HG03064 (cell line): ENCODE measurements around the gene IL19.

ENCODE experiments used
- ATAC-seq: cut with Tn5 transposase; IDR thresholded peaks from one replicate; pipeline ENCODE4 v1.9.1; 2021; ENCODE audit warnings: low read depth; ENCODE audit not compliant: unreplicated experiment

The IL19 gene, protein sequence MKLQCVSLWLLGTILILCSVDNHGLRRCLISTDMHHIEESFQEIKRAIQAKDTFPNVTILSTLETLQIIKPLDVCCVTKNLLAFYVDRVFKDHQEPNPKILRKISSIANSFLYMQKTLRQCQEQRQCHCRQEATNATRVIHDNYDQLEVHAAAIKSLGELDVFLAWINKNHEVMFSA

DNA sequence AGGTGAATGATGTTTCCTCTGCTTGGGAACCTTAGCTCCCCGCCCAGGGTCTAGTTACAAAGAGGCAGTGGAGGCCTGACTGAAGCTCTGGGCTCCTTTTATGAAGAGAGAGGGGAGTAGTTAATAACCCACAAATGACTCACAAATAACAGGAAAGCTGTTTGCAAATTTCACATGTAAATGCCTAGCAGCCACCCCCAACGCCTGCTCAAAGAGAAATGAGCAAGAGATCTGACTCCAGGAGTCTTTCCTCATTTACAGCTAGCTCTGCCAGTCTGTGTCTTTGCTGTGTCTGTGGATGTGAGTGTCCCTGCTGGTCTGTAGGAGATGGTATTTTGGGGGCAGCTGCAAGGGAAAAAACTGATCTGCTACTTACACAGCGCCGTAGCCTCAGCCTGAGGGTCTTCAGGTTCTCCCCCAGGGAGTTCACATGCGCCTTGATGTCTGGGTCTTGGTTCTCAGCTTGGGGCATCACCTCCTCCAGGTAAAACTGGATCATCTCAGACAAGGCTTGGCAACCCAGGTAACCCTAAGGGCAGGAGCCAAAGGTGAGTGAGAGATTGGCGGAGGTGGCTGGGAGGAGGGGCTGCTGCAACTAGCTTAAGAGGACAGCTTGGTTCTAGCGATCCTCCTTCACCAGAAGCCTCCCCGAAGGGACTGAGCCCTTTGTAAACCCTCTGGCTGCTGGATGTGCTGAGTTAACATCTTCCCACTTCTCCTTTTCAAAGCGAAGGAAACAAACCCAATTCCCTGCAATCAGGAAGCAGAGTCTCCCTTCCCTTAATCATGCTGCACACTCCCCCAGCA lies at the start of gene IL19:
Gene IL19 (plus strand): TSS at position 243 of the 807 bp plus-strand sequence. CDS start 65,890 bp downstream, outside the sequence.
- ATAC-seq = peak; percentile 31

DNA sequence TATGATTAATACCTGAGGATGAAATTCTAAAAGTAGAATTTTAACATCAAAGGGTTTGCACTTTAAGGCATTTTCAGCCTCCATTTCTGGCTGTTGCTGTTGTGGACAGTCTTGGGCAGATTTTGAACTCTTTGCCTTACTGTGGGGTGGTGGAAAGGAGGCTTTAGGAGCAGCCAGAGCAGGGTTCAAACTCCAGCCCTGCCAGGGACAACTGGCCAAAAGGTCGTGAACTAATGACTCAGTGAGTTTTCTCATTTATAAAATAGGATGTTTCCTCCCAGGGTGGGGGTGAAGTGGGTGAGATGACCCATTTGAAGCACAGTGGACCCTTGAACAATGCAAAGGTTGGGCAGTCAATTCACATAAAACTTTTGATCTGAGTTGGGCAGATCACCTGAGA lies 49.1 kb upstream of the IL19 start:
- no peak for ATAC-seq

DNA sequence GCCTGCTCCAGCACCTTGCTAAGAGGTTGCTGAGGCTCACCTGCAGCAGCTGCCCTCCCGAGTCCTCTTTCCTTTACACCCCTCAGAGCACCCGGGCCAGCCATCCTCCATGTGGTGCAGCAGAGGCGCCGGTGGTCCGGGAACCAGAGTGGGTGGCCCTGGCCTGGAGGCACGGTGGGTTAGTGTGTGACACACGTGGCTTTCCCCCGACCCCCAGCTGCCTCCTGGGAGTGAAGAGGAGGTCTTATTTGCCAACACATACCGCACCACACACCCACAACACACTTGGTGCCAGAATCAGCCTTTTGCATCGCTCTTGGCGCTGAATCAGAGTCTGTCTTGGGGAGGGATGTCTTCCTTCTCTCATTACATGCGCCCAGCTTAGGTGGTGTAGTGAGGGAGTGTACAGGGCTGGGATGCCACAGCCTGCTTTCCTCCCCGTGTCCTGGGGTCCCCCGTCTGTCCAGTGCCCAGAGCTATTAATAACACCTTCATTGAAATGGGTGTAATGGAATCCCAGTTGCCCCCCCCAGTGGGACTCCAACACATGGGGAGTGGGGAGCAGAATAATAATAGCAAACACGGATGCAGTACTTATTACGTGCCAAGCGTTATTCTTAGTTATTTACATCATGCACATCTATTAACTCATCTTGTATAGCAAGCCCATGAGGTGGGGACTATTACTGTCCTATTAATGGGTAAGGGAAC lies 47.7 kb upstream of the IL19 start:
- no peak for ATAC-seq

DNA sequence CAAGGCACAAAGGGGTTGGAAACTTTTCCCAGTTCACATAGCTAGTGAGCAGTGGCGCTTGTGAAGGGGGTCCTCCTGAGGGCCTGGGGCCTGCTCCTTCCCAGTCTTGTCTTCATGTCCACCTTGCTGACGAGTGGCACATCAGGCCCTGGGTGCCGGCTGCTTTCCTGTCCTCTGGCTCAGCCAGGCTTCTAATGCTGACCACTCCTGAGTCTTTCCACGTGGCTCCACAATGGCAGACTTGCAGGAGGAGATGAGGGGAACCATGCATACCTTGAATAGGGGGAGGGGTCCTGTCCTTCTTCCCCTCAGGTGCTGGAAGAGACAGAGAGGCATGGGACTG lies 47.1 kb upstream of the IL19 start:
- no peak for ATAC-seq

DNA sequence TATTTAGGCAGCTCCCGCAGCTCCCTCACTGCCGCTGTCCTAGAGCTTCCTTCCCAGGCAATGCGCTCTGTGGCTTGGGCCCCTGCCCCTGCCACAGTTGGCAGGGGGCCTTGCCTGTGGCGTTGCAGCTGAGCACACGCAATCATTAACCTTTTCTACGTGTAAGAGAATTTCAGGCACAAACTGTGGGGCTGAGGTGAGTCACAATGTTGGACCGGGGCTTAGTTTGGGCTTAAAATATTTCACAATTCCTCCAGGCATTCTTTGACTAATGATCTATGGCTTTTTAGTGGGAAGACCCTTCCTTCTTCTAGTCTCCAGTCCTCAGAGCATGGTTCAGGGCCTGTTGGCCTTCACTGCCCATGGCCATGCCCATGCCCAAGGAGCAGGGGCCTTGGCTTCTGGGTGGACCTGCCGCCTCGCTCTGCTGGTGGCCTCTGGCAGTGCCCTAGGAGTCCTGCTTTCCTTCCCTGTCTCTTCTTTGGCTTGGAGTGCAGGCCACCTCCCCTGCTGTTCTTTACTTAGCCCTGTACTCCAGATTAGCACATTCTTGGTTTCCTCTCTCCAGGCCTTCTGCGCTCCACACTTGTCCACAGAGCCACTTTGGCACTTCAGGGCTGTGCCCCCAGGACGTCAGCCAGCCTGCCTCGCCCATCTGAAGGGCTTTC lies 46.6 kb upstream of the IL19 start:
- no peak for ATAC-seq

DNA sequence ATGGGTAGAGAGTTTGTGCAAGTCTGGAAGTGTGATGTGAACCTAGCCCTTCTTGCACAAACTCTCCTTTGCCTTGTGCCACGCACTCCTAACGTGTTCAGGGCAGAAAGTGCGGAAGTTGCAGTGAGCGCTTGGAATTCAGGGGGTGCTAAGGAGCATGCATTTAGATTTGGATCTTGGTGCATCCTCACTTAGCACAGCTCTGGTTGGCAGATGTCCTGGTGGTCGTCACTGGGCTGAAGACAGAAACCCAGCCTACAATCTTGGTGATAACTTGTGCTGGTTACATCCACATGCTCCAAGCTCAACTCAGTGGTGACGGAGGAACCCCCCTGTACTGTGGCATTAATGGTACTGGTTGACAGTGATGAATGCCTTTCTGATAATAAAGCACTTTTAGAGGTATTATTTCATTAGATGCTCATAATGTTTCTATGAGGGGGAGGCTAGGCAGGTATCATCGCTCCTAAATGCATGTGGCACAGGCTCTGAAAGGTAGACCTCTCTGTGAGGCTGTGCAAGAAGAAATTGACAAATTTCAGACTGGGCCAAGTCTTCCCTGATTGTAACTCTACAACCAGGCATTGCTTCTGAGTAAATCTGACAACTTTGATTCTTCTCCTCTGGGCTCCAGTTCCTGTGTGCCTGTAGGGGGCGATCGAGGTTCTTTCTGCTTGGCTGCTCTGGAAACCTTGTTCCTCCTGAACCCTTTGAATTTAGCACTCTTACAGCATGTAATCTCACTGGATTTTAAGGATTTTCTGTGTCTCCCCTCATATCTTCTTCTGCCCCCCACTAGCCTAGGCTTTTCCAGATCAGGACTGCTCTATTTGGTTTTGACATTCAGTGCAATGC lies 45.2 kb upstream of the IL19 start:
- no peak for ATAC-seq

DNA sequence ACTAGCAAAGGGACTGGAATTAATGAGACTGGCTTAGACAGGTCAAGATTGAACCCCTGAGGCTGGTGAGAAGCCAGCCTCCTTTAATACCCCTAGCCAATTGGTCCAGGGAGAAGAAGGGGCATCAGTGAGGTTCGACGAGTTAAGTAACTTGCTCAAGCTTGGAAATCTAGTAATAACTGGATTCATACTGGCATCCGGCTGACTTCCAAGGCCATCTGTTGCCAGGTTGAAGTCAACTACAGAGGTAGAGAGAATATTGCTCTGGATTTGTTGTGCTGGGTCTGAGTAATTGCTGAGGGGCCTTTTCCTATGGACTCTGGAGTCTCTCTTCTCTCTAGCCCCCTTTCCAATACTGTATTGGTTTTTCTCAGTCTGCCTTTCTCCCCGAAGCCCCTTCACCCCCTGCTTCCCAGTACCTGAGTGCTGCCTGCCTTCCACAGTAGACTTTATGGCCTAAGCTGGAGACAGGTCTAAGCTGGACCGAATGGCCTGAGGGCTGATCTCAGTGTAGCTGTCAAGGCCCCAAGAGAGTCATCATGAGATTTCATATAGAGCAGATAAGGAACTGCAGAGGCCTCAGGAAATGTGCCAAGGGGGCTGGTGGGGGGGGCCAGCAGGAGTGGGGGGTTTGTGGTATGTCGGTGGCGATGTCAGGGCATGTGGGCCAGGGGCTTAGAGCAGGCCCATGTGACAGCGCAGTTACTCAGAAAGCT lies 42.4 kb upstream of the IL19 start:
- no peak for ATAC-seq

DNA sequence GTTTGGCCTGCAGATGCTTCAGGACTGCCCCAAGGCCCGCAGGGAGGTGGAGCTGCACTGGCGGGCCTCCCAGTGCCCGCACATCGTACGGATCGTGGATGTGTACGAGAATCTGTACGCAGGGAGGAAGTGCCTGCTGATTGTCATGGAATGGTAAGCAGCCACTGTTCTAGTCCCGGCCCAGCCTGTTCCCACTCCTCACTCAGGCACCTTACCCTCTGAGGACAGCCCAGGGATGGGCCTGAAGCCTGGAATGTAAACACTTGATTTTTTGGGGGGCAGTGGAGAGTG lies 41.9 kb upstream of the IL19 start:
- ATAC-seq = no peak

DNA sequence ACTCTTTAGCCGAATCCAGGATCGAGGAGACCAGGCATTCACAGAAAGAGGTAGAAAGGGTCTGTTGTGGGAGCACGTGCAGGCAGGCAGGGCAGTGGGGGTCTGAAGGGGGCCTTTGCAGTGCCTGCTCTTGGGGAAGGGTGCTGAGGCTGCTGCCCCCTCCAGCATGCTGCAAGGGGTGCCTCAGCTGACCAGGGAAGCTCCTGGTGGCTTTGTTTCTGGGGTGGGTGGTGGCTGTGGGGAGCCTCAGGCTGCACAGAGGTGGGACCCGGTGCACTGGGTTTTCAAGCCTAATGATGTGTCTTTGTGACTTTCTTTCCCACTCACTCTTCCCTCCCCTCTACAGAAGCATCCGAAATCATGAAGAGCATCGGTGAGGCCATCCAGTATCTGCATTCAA lies 41.5 kb upstream of the IL19 start:
- ATAC-seq = no peak

DNA sequence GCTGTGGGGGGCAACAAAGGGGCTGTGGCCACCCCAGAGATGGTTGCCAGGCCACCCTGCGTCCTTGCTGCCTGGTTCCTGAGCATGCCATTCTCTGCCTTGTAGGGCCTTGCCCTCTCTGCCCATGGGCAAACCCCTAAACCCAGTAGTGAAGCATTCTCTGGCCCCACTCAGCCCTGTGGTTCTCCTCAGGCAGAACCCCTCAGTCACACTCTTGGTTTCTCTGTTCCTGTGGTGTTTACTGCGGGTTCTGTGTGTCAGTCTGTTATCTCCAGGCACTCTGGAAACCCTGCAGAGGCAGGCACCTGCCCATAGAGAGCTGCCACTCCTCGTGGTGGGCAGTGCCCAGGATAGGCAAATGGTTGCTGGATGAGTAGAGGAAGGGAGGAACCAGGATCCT lies 41.1 kb upstream of the IL19 start:
- no peak for ATAC-seq

DNA sequence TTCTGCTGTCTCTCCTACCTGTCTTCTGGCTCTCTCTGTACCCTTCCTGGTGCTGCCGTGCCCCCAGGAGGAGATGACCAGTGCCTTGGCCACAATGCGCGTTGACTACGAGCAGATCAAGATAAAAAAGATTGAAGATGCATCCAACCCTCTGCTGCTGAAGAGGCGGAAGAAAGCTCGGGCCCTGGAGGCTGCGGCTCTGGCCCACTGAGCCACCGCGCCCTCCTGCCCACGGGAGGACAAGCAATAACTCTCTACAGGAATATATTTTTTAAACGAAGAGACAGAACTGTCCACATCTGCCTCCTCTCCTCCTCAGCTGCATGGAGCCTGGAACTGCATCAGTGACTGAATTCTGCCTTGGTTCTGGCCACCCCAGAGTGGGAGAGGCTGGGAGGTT lies 38.1 kb upstream of the IL19 start:
- ATAC-seq = no peak

DNA sequence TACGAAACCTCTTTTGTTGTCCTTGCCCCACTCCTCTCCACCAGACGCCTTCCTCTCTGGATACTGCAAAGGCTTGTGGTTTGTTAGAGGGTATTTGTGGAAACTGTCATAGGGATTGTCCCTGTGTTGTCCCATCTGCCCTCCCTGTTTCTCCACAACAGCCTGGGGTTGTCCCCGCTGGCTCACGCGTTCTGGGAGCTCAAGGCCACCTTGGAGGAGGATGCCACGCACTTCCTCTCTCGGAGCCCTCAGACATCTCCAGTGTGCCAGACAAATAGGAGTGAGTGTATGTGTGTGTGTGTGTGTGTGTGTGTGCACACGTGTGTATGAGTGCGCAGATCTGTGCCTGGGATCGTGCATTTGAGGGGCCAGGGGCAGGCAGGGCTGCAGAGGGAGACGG lies 37.6 kb upstream of the IL19 start:
- ATAC-seq = no peak

DNA sequence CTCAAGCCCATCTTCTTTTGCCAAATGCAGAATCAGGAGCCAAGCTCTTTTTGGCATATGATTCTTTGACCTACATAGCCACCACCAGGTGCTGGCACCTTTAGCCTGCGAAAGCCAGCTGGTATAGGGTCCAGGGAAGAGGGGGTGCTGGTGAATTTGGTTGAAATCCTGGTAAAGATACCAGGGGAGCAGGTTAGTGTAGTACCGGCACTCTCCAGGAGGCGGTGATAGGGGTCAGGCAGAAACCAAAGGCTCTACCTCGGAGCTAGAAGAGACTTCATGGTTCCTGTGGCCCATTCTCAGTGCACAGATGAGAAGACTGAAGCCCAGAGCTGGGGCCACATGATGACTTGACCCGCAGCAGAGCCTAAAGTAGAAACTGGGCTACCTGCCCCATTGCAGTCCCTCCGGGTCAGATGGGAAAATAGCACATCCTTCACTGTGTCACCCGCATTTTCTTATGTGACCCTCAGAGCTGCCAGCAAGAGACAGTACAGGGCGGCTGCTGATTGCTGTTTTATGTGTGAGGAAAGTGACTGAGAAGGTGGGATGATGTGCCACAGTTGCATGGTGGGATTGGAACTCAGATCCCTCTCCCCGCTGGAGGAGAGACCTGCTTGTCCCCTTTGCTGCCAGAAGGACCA lies 36.0 kb upstream of the IL19 start:
- ATAC-seq = no peak

DNA sequence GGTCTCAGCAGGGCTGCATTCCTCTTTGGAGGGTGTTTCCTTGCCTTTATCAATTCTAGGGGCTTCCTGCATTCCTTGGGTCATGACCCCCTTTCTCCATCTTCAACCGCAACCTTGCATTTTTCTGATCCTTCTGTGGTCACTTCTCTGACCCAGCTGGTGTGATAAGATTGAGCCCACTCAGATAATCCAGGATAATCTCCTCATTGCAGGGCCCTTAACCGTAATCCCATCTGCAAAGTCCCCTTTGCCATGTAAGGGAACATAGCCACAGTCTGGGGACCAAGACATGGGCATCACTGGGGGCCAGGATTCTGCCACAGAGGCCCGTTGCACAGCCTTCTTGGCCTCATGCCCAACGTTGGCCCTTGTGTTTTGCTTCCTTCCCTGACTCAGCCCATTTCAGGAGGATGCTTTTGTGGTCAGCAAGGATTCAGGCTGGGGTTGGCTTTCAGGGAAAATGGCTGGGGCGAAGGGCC lies 35.0 kb upstream of the IL19 start:
- ATAC-seq = no peak

DNA sequence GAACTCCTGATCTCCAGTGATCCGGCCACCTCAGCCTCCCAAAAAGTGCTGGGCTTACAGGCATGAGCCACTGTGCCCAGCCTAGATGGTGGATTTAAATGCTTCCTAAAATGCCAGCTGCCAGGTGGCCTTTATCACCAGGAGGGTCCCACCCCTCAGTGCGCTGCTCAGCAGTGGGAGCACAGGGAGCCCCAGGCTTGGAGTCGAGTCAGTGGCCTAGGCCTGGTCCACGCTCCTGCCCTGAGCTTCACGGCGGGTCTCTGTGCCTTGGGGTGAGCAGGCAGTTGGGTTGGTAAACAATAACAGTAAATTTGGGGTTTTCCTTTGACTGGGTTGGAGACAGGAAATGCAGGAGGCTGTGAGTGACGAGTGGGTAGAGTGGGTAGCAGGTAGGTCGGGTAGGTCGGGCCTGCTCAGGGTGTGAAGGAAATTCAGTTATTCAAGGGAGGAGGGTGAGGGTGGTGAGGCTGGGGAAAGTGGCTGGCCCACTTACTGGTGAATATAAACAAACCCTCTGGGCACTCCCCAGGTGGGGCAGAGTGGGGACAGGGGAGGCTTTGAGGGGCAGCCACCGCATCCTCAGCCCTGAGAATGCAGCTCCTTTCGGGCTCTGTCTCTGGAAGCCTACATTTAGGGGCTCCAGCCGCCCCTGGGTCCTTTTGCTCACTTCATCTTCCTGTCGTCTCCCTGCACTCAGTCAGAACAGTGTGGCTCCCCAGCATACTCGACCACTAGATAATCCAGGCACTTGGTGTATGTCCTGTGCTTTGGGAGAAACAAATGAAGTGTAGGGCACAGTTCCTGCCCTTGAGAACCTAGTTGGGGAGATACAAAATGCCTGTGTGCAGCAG lies 33.5 kb upstream of the IL19 start:
- ATAC-seq = no peak

DNA sequence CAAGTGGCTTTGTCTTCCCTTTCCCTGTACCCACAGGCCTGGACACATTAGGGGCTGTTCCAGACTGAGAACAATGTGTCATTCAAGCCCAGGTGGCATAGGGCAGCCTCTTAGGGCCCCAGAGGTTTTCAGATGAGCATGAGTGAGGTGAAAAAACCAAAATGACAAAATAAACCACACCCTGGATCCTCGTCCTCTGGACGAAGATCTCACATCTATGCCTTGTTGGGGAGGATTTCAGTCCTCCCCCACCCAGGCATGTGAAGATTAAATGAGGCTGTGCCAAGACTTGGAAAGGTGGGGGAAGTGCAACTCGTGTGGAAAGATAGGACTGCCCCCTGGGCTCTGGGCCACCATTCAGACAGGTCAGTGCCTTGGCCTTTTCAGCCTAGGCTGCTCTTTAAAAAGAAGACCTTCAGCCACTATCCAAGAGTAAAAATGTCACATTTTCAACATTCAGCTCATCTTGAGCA lies 32.8 kb upstream of the IL19 start:
- ATAC-seq = no peak

DNA sequence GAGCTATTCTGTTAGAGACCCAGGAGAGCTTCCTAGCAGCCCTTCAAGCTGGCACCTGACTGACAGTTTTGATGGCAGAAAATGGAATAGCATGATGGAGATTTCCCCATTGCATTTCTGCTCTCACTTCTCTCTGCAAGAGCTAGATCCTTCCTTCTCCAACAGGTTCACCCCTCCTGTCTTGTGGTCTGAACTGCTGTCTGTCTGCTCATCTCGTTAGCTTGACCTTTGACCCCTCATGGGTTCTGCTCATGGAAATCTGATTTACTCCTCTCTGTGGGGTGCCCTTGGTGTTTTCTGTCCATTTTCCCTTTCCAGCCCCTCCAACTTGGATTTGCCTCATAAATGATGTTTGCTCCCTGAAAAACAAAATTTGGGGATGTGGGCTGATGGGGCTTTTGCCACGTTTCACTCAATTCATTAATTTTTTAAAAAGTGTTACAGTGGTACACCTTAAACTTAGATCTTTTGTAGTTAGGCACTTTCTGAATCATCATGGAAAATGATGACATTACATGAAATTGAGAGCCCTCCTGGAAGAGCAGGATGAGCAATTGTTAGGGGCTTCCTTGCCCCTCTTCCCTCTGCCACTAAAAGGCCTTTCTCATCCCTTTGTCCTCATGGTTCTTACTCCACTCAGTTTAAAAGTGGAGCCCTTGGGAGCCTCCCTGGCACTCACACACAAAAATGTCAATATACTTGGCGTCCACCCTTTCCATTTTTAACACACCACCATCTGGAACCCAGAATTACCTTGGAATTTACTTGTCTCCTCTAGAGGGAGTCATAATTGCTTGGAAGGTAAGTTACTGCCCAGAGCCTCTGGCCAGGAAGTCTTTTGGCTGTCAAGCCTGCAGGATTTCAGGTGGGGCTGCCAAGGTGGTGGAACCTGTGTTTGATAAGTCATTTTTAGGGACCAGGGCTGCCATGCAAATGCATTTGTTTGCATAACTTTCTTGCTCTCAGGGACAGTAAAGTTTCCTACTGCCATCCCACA lies 31.9 kb upstream of the IL19 start:
- no peak for ATAC-seq
